H1 (cell line): ENCODE data around the gene USP24.

Experiments
- ATF3 ChIP-seq: IDR thresholded peaks from 2 replicates; pipeline ENCODE4 v1.6.1; 2011; ENCODE audit warnings: low read depth, mild to moderate bottlenecking, low read length; ENCODE audit not compliant: insufficient read depth
- CHD1 ChIP-seq: IDR thresholded peaks from 2 replicates; pipeline ENCODE4 v1.6.1; 2012; ENCODE audit warnings: low read depth, low read length, improper control_type of control experiment
- CREB1 ChIP-seq: IDR thresholded peaks from 2 replicates; pipeline ENCODE4 v1.6.1; 2012; ENCODE audit warnings: inconsistent platforms
- CTCF ChIP-seq, 3 experiments: IDR thresholded peaks; 1 replicate in 2 of 3; 2 replicates in 1 of 3; pipeline versions ENCODE4 v1.5.1 to v1.6.1; 2011; ENCODE audit warnings: low read length in 3 of 3, mild to moderate bottlenecking in 3 of 3, inconsistent platforms in 2 of 3, low read depth in 1 of 3, moderate library complexity in 1 of 3; ENCODE audit not compliant: insufficient read depth in 1 of 3; ENCODE audit errors: control extremely low read depth in 1 of 3
- EP300 ChIP-seq, 2 experiments: IDR thresholded peaks; 1 replicate in 1 of 2; 2 replicates in 1 of 2; pipeline ENCODE4 v1.6.1; 2011 to 2012; ENCODE audit warnings: low read depth in 2 of 2, low read length in 2 of 2, mild to moderate bottlenecking in 2 of 2, borderline replicate concordance in 1 of 2, inconsistent platforms in 1 of 2, moderate library complexity in 1 of 2
- EZH2 ChIP-seq: fragments of 200-600 bp; sonication (generic); IDR thresholded peaks from 2 replicates; pipeline ENCODE4 v1.7.1; 2012; ENCODE audit warnings: low read depth, mild to moderate bottlenecking, moderate library complexity, low read length, inconsistent platforms; ENCODE audit not compliant: severe bottlenecking
- HDAC2 ChIP-seq, 2 experiments: fragments of 300-600 bp in 1 of 2; sonication (generic) in 1 of 2; IDR thresholded peaks; 2 replicates each; pipeline ENCODE4 v1.6.1; 2011 to 2012; ENCODE audit warnings: low read depth in 2 of 2, low read length in 2 of 2, mild to moderate bottlenecking in 2 of 2, moderate library complexity in 2 of 2, borderline replicate concordance in 1 of 2, inconsistent platforms in 1 of 2
- JUN ChIP-seq: IDR thresholded peaks from 2 replicates; pipeline ENCODE4 v1.6.1; 2011; ENCODE audit warnings: low read depth, mild to moderate bottlenecking, improper control_type of control experiment, low read length
- MAFK ChIP-seq: IDR thresholded peaks from 2 replicates; pipeline ENCODE4 v1.6.1; 2012; ENCODE audit warnings: low read depth, mild to moderate bottlenecking, improper control_type of control experiment, low read length
- POLR2A ChIP-seq, 2 experiments: IDR thresholded peaks; 1 replicate in 1 of 2; 2 replicates in 1 of 2; pipeline ENCODE4 v1.6.1; 2011; ENCODE audit warnings: low read depth in 2 of 2, low read length in 2 of 2, mild to moderate bottlenecking in 2 of 2; ENCODE audit errors: control extremely low read depth in 1 of 2
- POLR2AphosphoS5 ChIP-seq: IDR thresholded peaks from 2 replicates; pipeline ENCODE4 v1.6.1; 2011; ENCODE audit warnings: low read depth, low read length
- RFX5 ChIP-seq: IDR thresholded peaks from 2 replicates; pipeline ENCODE4 v1.6.1; 2011; ENCODE audit warnings: low read depth, low read length, improper control_type of control experiment, borderline replicate concordance

DNA sequence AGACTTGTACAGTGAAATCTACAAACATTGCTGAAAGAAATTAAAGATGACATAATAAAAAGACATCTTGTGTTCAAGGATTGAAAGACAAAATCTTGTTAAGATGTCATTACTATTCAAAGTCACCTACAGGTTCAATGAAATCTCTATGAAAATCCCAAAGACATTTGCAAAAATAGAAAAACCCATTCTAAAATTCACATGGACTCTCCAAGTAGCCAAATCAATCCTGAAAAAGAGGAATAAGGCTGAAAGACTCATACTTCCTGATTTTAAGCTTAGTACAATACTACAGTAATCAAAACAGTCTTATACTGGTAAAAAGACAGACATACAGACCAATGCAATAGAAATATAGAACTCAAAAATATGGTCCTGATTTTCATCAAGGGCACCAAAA, 97.2 kb downstream of the USP24 start:
- TF ChIP-seq POLR2A (IDR thresholded peaks at IDR 0.05; ENCODE audit: control extremely low read depth in 1 of 2, low read depth in 2 of 2, low read length in 2 of 2) (no peak), EZH2 (no peak), HDAC2 (IDR thresholded peaks at IDR 0.05; ENCODE audit: borderline replicate concordance in 1 of 2, low read depth in 2 of 2, low read length in 2 of 2) (no peak), POLR2AphosphoS5 (no peak), EP300 (IDR thresholded peaks at IDR 0.05; ENCODE audit: borderline replicate concordance in 1 of 2, low read depth in 2 of 2, low read length in 2 of 2) (no peak), CREB1 (no peak), JUN (no peak), MAFK (no peak), CHD1 (no peak), CTCF (IDR thresholded peaks at IDR 0.05; ENCODE audit: control extremely low read depth in 1 of 3, insufficient read depth in 1 of 3, low read depth in 1 of 3, low read length in 3 of 3) (no peak), RFX5 (no peak), ATF3 (no peak)
